NCI-H2196 (cell line): Measurements from ENCODE around the gene MED13L.
A peak's percentile ranks its signal among the peaks of the same experiment; 100 is the strongest.

Source experiments
- DNase-seq: peaks from one replicate; lab custom pipeline; 2025; ENCODE audit not compliant: unreplicated experiment; lab: John Stamatoyannopoulos, UW

The MED13L gene

DNA sequence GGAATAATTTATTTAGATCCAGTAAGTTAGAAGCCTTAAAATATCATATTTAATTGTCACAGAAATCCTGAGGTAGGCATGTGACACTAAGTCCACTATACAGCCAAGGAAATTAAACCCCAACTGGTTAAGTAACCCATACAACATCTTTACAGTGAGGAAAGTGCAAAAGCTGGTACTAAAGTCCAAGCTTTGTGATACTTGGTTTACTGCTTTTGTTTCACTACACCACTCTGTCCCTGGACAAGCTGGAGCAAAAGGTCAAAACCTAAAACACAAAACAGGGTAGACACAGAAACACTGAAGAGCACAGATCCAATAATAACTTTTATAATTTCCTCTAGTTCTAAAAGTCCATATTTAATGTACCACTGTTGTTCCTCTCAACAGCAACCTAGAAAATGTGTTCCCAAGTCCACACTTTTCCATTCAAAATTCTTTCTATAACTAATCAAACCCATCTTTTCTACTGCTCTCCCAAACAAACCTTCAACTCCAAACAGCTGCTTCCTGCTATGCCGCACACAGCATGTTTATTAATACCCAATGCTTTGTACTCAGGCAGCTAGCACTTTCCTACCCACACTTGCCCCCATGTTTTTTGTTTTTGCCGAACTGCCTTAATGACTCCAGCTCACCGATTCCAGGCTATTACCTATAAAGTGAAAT lies 90.9 kb downstream of the MED13L start:
- no peak for DNase-seq

DNA sequence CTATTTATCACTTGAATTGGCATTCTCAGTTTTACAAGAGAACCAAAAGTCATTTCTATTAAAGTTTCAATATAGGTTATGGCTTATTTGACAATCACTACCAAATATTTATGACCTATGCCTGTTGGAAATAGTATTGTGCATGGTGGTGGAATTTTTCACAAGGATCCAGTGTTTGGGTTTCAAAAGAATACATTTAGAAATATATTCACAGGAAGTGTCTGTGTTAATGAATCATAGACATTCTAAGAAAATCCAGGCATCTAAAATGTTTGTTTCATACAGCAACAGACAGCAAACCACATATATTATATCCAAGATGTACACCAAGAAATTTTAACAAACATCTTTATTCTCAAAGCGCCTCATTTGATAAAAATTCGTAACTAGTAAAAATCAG lies 92.7 kb downstream of the MED13L start:
- no peak for DNase-seq

DNA sequence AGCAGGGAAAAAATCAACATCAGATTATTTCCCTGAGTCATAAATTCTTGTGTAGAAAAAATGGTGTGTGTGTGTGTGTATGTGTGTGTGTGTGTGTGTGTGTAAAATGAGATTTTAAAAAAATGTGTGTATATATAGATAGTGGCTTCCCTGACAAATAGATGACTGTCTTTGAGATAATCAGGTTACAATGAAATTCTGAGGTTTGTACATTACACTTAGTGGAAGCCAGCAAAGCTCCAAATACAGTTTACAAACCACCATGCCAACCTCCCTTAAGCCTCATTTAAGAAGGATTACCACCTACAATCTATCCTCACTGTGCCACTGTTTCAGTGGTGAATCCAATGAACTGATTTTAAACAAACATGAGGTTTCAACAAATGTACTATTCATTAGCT lies 93.8 kb downstream of the MED13L start:
- DNase-seq: no peak

DNA sequence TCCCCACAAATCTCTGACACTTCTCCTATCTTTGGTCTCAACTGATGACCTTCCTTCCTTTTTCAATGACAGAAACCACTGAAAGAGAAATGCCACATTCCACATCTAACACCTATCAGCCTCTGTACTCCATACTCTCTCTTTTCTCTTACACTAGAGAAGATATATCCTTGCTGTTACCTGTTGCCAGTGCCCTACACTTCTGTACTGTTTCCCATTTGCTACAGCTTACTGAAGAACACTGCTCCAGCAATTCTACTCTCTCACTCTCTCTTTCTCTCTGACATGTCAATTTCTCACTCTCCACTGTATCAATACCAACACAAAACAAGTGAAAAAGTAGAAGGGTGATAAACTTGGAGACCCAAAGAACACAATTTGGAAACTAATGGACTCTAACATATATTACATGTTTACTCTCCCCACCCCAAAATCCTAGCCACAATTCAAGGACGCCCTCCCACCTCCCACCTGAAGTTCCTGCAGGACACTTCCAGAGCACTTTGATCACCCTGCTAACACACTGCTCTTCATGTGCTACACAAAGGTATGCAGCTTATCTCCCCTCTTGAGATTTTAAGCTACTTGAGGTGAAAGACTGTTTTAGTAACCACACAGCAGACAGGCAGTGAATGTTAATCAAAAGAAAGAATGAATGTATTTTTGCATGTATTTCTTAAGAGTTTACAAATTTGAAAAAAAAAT lies 95.0 kb downstream of the MED13L start:
- DNase-seq: no peak

DNA sequence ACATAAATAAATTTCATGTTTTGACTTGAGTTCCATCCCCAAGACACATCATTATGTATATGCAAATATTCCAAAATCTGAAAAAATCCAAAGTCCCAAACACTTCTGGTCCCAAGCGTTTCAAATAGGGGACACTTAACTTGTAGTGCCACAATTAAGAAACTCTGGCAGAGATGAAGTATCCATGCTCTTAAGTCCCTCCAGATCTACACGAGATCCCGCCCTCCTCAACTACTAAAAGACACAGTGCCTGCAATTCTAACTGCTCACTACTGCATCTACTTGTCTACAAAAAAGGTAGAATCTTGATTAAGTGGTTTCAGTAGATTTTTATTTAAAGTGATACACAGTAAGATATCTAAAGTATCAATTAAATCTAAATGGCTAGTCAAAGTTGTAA lies 97.0 kb downstream of the MED13L start:
- no peak for DNase-seq

DNA sequence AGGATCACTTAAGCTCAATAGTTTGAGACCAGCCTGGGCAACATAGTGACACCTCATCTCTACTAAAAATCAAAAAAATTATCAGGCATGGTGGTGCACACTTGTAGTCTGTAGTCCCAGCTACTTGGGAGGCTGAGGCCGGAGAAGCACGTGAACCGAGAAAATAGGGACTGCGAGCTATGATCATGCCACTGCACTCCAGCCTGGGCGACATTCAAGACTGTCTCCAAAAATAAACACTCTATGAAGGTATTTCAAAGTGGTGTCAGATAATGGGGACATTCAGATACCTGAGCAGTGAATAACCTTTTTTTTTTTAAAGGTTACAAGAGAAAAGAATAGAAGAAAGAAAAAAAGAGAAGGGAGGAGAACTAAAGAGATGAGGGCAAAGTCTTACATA lies 98.1 kb downstream of the MED13L start:
- DNase-seq: no peak

DNA sequence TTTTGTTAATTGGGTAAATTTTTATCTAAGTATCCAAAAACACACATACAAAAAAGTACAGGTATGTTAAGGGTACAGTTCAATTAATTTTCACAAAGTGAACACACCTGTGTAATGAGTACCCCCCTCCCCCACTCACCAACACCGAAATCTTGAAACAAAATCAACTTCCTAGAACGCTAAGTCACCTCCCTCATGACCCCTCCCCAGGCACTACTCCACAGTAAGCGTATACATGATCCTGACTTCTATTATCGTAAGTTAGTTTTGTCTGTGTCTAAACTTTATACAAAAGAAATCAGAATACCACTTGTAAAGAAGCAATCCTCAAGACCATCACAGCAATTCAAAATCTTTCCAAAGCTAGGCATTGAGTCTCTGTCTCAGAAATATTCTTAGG lies 100.5 kb downstream of the MED13L start:
- DNase-seq: no peak

DNA sequence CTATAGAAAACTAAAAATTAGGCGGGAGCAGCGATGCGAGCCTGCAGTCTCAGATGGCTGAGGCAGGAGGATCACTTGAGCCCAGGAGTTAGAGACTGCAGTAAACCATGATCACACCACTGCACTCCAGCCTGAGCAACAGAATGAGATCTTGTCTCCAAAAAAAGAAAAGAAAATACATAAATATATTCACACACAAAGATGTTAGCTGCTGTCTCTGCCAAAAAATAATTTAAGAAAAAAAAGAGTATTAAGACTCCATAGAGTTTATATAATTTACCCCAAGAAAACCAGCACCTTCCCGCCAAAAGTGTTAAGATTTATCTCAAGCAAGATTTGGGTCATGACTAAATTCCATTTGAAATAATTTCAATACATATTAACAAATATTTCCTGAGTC lies 102.6 kb downstream of the MED13L start:
- no peak for DNase-seq

DNA sequence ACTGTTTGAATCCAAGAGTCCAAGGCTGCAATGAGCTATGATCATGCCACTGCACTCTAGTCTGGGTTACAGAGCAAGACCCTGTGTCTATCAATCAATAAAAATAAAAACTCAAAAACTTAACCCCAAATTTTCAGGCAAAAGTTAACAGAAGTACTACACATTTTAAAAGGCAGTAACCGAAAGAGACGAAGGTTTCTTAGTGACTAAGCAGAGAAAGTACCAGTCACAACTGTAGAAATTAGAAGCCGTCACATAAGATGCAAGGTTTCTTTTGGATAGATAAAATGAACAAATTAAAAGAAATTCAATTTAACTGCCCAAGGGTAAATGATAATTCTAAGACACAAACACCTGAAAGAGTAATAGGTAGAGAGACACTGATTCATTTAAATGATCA lies 103.5 kb downstream of the MED13L start:
- DNase-seq: no peak

DNA sequence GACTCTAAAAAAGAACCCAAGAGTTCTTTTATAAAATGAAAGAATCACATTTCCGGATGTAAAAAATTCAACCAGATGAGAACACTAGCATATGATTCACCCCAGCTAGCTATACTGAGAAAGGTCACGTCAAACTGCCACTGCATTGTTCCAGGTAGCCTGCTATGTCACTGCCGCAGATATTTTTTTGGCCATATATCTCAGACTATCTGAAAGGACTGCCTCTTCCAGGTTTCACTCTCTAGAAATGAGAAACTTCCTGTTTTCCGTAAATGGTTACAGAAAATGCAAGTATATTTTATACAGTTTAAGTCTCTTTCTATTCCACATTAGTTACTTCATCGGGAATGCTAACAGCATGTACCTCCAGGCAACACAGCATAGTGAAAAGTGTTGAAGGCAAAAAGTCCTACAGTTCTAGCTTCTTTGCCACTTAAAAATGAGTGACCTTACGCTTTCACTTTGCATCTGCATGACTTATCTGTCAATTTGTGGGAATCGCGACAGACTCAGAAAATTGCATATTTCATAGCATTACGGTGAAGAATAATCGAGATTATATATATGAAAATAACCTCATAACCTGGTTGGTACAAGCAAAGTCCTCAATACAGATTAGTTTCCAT lies 105.2 kb downstream of the MED13L start:
- no peak for DNase-seq

DNA sequence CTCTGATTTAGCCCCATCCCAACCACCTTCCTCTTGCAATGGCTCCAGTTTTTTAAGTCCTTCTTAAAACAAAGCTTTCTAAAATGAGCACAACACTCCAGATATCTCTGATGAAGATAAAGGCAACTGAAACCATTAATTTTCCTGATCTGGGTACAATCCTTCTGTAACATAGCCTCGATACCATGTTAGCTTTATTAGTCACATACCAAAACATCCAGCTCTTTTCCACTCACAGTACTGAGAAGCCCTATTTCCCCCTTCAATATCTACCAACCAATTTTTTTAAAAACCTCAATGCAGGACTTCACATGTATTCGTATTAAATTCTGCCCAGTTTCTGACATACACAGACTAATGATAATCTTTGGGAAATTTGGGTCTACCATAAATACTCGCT lies 105.9 kb downstream of the MED13L start:
- no peak for DNase-seq

DNA sequence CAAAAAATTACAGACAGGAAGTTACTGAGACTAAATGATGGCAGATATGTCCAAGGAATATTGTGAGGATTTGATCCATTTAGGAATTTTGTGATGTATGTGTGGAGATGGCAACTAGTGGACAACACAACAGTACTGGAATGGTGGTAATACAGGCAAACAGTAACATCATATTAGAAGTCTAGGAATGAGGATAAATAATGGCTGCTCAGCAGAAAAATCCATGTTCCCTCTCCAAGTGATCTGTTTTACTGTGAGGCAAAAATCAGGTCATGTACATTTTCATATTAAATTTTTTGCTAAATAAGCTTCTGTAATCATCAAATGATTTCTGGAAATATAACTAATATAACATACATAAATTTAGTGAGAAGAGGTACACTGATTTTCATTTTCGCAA lies 108.4 kb downstream of the MED13L start:
- DNase-seq: no peak

DNA sequence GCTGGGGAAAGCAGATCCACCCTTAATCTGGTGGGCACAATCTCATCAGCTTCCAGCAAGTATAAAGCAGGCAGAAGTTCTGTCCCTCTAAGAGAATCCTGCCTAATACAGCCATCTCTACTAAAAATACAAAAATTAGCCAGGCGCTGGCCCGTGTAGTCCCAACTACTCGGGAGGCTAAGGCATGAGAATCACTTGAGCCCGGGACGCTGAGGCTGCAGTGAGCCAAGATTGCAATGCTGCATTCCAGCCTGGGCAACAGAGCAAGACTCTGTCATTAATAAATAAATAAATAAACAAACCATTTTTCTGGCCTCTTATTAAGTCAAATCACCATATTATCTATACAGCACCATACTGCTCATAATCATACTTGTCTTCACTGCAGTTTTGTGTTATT lies 111.2 kb downstream of the MED13L start:
- DNase-seq: no peak

DNA sequence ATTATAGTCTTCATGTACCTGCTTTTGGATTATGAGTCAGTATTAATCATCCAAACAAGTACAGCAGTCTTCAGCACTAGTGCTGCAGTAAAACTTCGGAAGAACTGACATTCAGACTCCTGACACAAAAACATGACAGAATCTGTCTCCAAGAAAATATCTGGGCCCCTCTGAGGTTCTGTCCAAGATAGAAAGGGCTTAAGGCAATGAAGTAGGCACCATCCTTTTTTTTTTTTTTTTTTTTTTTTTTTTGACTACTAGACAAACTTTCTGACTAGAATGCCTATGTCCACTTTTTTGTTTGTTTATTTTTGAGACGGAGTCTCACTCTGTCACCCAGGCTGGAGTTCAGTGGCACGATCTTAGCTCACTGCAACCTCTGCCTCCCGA lies 112.5 kb downstream of the MED13L start:
- no peak for DNase-seq

DNA sequence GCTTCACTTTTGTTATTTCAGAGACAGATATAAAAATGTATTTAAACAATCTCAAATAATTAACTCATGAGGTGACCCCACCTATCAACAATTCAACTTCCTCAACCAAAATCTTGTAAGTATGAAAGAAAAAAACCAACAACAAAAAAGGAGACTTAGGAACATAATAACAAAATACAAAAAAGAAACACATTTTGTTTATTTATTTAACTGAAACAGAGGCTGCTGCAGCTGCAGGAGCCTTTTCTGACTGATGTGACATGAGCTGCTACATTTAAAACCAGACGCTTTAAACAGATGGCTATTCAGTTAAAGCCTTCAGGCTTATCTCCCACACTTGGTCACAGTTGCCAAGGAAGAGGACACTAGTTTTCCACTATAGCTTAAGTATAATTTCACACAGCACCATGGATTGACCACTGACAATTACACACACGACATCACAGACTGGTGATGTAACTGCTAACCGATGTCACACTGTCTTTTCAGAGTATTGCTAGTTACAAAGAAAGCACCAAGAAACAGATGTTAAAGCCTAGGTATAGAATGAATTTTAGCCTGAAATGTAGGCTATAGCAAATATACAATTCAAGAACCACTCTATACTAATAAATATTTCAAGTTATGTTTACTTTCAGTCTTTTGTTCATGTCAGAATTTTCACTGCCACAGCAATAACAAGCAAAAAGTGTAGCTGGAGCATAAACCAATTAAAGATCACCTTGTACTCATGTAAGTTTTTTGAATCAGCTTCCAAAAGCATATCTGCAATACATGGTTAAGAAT lies 113.0 kb downstream of the MED13L start:
- no peak for DNase-seq

DNA sequence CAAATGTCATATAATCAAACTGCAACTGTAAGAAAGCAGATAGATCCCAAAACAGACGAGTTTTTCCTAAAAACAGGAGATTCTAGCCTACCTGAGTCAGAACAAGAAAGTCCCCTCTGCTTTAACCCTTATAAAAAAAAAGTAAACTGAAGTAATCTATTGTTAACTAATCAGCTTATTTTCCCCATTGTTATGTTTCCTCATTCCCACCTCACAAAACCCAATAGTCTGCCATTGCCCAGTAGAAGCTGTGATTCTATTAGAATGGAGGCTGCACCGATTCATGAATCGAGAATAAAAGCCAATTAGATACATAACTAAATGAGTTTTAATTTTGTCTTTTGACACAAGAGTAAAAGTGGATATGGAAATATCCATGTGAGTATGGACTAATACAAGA lies 115.4 kb downstream of the MED13L start:
- DNase-seq: no peak

DNA sequence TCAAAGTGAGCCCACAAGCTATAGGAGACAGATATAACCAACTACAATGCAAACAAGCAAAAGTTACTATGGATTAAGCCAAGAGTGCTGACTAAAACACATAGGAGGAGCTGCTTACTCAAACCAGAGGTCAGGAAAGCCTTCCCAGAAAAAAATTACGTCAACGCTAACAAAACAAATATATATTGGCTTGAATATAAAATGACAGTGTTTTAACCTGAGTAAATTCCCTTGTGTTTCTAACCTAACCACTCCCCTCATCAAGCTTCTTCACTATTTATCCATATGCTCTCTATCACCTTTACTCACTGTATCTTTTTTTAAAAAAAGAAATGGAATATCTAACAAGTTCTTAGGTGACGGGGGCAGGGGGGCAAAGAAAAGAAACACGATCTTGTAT lies 115.9 kb downstream of the MED13L start:
- DNase-seq: no peak

DNA sequence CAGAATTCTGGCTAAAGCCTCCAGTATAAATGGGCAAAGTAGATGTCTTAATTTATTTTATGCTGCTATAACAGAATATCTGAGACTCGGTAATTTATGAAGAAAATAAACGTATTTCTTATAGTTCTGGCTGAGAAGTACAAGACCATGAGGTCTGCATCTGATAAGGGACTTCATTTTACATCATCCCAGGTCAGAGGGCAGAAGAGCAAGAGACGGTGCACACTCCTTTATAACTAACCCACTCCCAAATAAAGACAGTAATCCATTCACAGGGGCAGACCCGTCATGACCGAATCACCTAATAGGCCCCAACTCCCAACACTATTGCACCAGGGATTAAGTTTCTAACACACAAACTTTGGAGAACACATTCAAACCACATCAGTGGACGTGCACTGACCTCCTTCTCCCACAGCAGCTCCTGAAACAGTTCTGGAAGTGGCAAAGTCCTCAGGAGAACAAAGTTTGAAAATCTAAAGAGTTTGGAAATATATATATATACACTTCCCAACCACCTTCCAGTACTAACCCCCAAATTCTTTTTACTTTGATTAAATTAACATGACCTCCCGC lies 116.5 kb downstream of the MED13L start:
- no peak for DNase-seq

DNA sequence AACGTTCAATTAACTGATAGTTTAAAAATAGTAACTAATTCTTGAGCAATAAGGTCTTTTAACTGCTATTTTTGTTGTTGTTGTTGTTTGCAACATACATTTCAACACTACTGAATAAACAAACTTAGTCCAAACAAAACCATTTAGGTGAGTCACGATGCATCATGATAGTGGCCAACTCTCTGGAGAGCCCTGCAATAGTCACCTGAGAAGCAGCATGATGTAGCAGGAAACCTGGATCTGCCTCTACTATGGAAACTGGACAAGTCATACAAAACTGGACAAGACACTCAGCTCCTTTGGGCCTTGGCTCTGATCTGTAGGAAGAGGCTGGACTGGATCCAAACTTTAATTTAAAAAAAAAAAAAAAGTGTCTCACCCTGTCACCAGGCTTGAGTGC lies 117.3 kb downstream of the MED13L start:
- DNase-seq: no peak

DNA sequence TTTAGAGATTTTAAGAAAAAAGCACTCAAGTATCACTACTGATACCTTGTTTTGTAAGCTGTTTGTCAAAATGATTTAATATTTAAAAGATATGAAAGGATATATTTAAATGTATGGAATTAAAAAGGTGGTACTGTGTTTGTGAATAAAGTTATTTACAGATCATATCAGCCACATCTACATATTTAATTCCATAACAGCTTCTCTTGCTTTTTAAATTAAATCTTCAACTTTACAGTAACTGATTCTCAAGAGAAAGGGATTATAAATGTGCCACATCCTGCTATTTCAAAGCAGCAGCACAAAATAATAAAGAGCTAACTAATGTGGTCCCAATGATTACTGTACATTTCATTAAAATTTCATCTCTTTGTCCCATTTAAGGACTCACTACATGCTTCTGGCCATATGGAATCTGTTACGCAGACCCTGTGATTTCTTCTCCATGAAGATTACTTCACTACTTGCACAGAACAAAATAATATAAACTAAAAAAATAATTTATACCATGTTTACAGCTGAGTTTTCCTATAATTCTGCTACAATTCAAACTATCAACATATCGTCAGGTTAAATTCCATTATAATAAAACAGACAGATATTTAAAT lies 117.8 kb downstream of the MED13L start:
- no peak for DNase-seq

DNA sequence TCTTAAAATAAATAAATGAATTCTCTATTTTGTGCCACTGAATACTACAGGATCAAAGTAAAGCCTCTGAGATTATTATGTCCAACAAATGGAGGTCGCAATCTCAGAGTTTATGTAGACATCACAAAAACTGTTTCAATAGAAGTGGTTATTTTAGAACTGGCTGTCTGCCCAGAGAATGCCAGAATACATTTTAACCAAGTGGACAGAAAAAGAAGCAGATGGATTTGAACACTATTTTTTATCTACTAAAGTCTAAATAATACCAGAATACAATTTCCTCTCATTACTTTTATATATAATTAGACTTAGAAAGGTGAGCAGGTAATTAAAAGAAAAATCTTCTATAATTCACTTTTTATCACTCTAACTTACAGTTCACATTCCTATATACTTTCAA lies 118.3 kb downstream of the MED13L start:
- peak; percentile 8 for DNase-seq
